ENCODE data around the gene ZNF207. TPM values are rescaled to one million over a fixed set of nuclear protein-coding genes. Genes with fewer than 3 reads are reported as not detected.
"Not testable (repeated sequence)": the region's sequence is repeated elsewhere in the genome, so short reads cannot be mapped to it uniquely, and the experiment has no call there.

Gene ZNF207
- total RNA-seq, result 100 to 1,000 TPM; 271 to 292 TPM

DNA sequence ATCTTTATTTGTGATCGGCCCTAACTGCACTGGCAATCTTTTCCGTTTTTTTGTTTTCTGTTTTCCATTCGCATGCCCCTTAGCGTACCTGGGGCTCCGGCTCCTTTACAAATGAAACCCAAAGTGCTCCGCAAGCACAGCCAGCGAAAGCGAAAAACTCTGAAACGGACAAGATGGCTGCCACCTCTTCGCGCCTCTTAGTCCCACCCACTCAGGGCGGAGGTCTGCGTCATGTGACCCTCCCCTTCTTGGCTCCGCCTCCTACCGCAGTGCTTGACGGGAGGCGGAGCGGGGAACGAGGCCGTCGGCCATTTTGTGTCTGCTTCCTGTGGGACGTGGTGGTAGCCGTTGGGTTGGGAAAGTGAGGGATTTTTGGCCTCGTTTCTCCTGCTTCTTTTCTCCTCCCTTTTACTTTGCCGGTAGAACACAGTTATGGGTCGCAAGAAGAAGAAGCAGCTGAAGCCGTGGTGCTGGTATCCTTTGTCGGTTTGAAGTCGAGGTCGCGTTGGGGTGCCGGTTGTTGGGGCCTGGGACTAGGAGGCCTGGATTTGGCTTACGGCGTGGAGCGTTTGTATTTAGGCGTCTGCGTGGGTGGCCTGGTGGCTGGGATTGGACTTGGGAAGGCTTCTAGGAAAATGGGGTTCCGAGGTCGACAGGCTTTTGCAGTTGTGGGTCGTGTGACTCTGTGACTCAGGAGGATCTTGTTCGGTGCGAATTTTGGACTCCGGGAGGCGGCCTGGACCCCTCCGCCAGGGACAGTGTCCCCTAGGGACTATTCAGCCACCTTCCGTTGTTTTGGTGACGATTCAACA, at the start of gene ZNF207:
TSS of gene ZNF207 (plus strand) at position 304 of the 812 bp plus-strand sequence. CDS start at position 433, 129 bp downstream.
- peak within 1 kb of the TSS; percentile 99 for H3K4me3 Mint-ChIP-seq
- H3K4me1 Mint-ChIP-seq, result peaks cover 35% of the 10 kb centered on the region
- H3K36me3 Mint-ChIP-seq, result peaks cover 44% of the 10 kb centered on the region
- ATAC-seq, result peak; percentile 95
- DNase-seq, result peak; percentile 97
- no peaks in the 10 kb centered on the region for H3K27me3 Mint-ChIP-seq
- no peaks in the 10 kb centered on the region for H3K9me3 Mint-ChIP-seq (ENCODE audit: low read depth)
- CTCF ChIA-PET, result interaction anchor here (0.7 to 1.8 kb wide), 10 partner anchors 12 to 343 kb away, joined by 3 to 14 read pairs (median 4); partner anchors contain the start of genes LRRC37B and PSMD11
- peak within 1 kb of the TSS; percentile 100 for H3K27ac Mint-ChIP-seq

GRCh38 chr17:32302037-32302436, 47.9 kb upstream of the ZNF207 start:
- Mint-ChIP-seq H3K27ac (no peak overlapping the region), H3K36me3 (no peaks in the 10 kb centered on the region), H3K27me3 (peaks cover 10% of the 10 kb centered on the region), H3K9me3 (ENCODE audit: low read depth) (no peaks in the 10 kb centered on the region), H3K4me3 (no peak overlapping the region), H3K4me1 (no peaks in the 10 kb centered on the region)
- no peak for ATAC-seq
- CTCF ChIA-PET, result interaction anchor here (1.0 kb wide), 1 partner anchor 103 kb away, joined by 3 read pairs; no protein-coding TSS in a partner anchor
- DNase-seq, result no peak

DNA sequence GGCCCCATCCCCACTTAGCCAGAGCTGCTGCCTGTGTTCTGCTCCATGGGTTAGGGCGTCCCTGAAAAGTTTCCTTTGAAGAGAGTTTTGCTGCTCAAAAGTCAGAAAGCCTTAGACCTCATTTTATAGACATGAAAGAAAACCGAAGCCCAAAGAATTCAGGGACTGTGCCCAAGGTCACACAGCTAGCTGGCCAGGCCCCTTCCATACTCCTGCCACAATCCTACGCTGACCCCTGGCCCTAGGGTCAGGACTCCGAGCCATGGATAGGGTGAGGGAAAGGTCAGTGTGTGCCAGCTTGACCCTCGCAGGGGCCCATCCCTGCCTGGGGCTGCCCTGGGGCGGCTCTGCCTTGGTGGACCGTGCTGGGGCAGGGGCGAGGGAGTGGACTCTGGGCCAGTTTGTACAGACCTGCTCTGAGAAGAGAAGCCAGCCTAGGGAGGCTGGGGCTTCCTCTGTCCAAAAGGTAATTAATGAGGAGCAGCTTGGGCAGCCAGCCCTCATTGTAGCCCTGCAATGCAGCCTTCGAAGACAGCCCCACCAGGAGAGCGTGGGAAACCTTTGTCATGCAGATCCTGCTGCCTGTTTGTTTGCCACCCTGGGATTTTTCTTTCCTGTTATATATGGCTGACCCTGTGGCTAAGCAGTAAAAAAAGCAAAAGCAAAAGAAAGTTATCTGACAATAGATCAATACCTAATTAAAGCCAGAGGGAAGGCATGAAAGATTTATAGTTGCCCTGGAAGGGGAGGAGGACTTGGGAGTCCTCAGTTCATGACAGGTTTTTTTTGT, 46.9 kb upstream of the ZNF207 start:
- ATAC-seq, result no peak
- Mint-ChIP-seq H3K4me3 (no peak overlapping the region), H3K4me1 (no peaks in the 10 kb centered on the region)

GRCh38 chr17:32303781-32304288, 46.1 kb upstream of the ZNF207 start:
- no peak overlapping the region for H3K4me3 Mint-ChIP-seq
- ATAC-seq (no peak), DNase-seq (no peak)
- no peaks in the 10 kb centered on the region for H3K9me3 Mint-ChIP-seq (ENCODE audit: low read depth)
- H3K27ac Mint-ChIP-seq, result no peak overlapping the region
- no peaks in the 10 kb centered on the region for H3K36me3 Mint-ChIP-seq
- CTCF ChIA-PET, result no interaction called here
- peaks cover 24% of the 10 kb centered on the region for H3K27me3 Mint-ChIP-seq
- no peaks in the 10 kb centered on the region for H3K4me1 Mint-ChIP-seq

More for the DNA sequence above, 46.9 kb upstream of the ZNF207 start:
- Mint-ChIP-seq H3K27ac (no peak overlapping the region), H3K27me3 (peaks cover 20% of the 10 kb centered on the region), H3K9me3 (ENCODE audit: low read depth) (no peaks in the 10 kb centered on the region), H3K36me3 (no peaks in the 10 kb centered on the region)
- no peak for DNase-seq
- CTCF ChIA-PET, result interaction anchor here (1.0 kb wide), 1 partner anchor 104 kb away, joined by 3 read pairs; no protein-coding TSS in a partner anchor

- Mint-ChIP-seq H3K4me1 (no peaks in the 10 kb centered on the region), H3K4me3 (no peak overlapping the region), H3K27me3 (peaks cover 21% of the 10 kb centered on the region), H3K27ac (no peak overlapping the region), H3K36me3 (no peaks in the 10 kb centered on the region), H3K9me3 (ENCODE audit: low read depth) (no peaks in the 10 kb centered on the region)
- ATAC-seq (no peak), DNase-seq (no peak)
- CTCF ChIA-PET, result no interaction called here
Measured at GRCh38 chr17:32305049-32305448, 44.9 kb upstream of the ZNF207 start.

GRCh38 chr17:32307658-32308057, 42.3 kb upstream of the ZNF207 start:
- Mint-ChIP-seq H3K27ac (no peak overlapping the region), H3K36me3 (no peaks in the 10 kb centered on the region), H3K4me3 (no peak overlapping the region), H3K4me1 (no peaks in the 10 kb centered on the region), H3K9me3 (ENCODE audit: low read depth) (no peaks in the 10 kb centered on the region), H3K27me3 (peaks cover 25% of the 10 kb centered on the region)
- CTCF ChIA-PET, result no interaction called here
- DNase-seq (no peak), ATAC-seq (no peak)

- no peaks in the 10 kb centered on the region for H3K9me3 Mint-ChIP-seq (ENCODE audit: low read depth)
- no peak for DNase-seq
- peaks cover 31% of the 10 kb centered on the region for H3K27me3 Mint-ChIP-seq
Measured at GRCh38 chr17:32311028-32311536, 38.9 kb upstream of the ZNF207 start.

DNA sequence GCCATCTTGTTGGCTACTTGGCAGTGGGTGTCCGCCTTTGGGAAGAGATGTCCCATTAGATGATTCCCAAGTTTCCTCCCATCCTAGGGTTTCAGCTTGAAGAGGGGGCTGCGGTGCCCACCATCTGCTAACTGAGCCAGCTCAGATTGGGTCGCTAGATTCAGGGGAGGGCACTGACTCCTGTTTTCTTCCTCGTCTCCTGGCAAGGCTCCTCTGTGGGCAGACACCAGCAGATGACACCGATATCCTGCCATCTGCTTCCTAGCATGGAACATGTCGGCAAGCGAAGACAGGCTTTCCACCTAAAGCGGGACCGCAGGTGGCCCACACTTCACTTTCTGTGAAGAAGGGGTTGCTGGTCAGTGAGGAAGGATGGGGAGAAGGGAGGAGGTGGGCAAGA, 35.3 kb upstream of the ZNF207 start:
- H3K4me3 Mint-ChIP-seq, result no peak overlapping the region
- peaks cover 27% of the 10 kb centered on the region for H3K27me3 Mint-ChIP-seq
- no peaks in the 10 kb centered on the region for H3K9me3 Mint-ChIP-seq (ENCODE audit: low read depth)
- no peak overlapping the region for H3K27ac Mint-ChIP-seq
- DNase-seq (no peak), ATAC-seq (no peak)
- H3K4me1 Mint-ChIP-seq, result peaks cover 11% of the 10 kb centered on the region
- CTCF ChIA-PET, result interaction anchor here (4.5 kb wide), 1 partner anchor 61 kb away, joined by 23 read pairs; no protein-coding TSS in a partner anchor
- H3K36me3 Mint-ChIP-seq, result no peaks in the 10 kb centered on the region

More at GRCh38 chr17:32311028-32311536, 38.9 kb upstream of the ZNF207 start:
- no peak for ATAC-seq
- H3K27ac Mint-ChIP-seq, result no peak overlapping the region
- CTCF ChIA-PET, result interaction anchor here (0.6 to 1.7 kb wide), 4 partner anchors 8 to 1535 kb away, joined by 3 to 8 read pairs (median 3); no protein-coding TSS in a partner anchor
- no peaks in the 10 kb centered on the region for H3K36me3 Mint-ChIP-seq
- H3K4me3 Mint-ChIP-seq, result no peak overlapping the region
- no peaks in the 10 kb centered on the region for H3K4me1 Mint-ChIP-seq

GRCh38 chr17:32315171-32315570, 34.8 kb upstream of the ZNF207 start:
- no peak overlapping the region for H3K4me3 Mint-ChIP-seq

DNA sequence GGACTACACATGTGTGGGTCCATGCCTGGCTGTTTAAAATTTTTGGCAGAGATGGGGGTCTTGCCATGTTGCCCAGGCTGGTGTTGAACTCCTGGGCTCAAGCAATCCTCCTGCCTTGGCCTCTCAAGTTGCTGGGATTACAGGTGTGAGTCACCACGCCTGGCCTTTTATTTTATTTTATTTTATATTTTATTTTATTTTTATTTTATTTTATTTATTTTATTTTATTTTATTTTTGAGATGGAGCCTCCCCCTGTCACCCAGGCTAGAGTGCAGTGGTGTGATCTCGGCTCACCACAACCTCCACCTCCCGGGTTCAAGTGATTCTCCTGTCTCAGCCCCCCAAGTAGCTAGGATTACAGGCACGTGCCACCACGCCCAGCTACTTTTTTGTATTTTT, 33.3 kb upstream of the ZNF207 start:
- not testable (repeated sequence) for ATAC-seq; H3K4me3 Mint-ChIP-seq; H3K9me3 Mint-ChIP-seq (ENCODE audit: low read depth); DNase-seq; H3K27ac Mint-ChIP-seq; H3K36me3 Mint-ChIP-seq
- Mint-ChIP-seq H3K4me1 (peaks cover 13% of the 10 kb centered on the region), H3K27me3 (peaks cover 23% of the 10 kb centered on the region)
- CTCF ChIA-PET, result interaction anchor here (2.8 to 4.5 kb wide), 2 partner anchors 50 to 63 kb away, joined by 11 to 23 read pairs; partner anchors contain the start of gene RHBDL3

More at GRCh38 chr17:32315171-32315570, 34.8 kb upstream of the ZNF207 start:
- Mint-ChIP-seq H3K4me1 (peaks cover 13% of the 10 kb centered on the region), H3K27me3 (peaks cover 27% of the 10 kb centered on the region), H3K9me3 (ENCODE audit: low read depth) (no peaks in the 10 kb centered on the region), H3K36me3 (no peaks in the 10 kb centered on the region), H3K27ac (no peak overlapping the region)
- CTCF ChIA-PET, result interaction anchor here (1.0 to 4.5 kb wide), 2 partner anchors 27 to 62 kb away, joined by 3 to 23 read pairs; no protein-coding TSS in a partner anchor
- DNase-seq (no peak), ATAC-seq (no peak)

DNA sequence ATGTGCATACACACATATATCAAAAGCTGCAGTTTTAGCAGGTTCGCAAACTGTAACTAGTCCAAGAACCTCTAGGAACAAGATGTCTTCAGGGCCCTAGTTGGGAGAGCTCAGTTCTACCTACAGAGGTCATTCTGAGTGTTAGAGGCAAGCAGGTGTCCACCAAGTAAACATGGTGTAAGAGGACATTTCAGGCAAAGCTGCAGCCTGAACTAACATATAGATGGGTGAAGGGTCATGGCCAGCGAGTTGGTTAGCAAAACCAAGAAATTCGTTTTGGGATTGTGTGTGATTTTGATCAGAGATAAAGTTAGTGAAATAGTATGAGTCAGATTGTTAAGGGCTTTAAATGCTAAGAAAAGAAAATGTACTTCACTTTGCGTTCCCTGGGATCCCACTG, 32.6 kb upstream of the ZNF207 start:
- H3K4me1 Mint-ChIP-seq, result peaks cover 13% of the 10 kb centered on the region
- no peaks in the 10 kb centered on the region for H3K36me3 Mint-ChIP-seq
- CTCF ChIA-PET, result interaction anchor here (2.8 to 3.1 kb wide), 2 partner anchors 14 to 50 kb away, joined by 11 to 15 read pairs; partner anchors contain the start of gene RHBDL3
- DNase-seq (no peak), ATAC-seq (no peak)
- peaks cover 23% of the 10 kb centered on the region for H3K27me3 Mint-ChIP-seq
- H3K9me3 Mint-ChIP-seq (ENCODE audit: low read depth), result no peaks in the 10 kb centered on the region
- no peak overlapping the region for H3K27ac Mint-ChIP-seq
- no peak overlapping the region for H3K4me3 Mint-ChIP-seq

- Mint-ChIP-seq H3K27ac (no peak overlapping the region), H3K9me3 (ENCODE audit: low read depth) (no peaks in the 10 kb centered on the region), H3K4me1 (peaks cover 14% of the 10 kb centered on the region), H3K27me3 (peaks cover 23% of the 10 kb centered on the region), H3K36me3 (no peaks in the 10 kb centered on the region), H3K4me3 (no peak overlapping the region)
- CTCF ChIA-PET, result interaction anchor here (1.1 to 3.7 kb wide), 10 partner anchors 9 to 115 kb away, joined by 3 to 42 read pairs (median 9); partner anchors contain the start of gene RHBDL3
- DNase-seq, result no peak
- ATAC-seq, result no peak
Measured at GRCh38 chr17:32318071-32318470, 31.9 kb upstream of the ZNF207 start.

GRCh38 chr17:32319548-32319905, 30.4 kb upstream of the ZNF207 start:
- ATAC-seq (peak; percentile 93), DNase-seq (peak; percentile 85)
- CTCF ChIA-PET, result interaction anchor here (0.7 to 3.7 kb wide), 19 partner anchors 9 to 181 kb away, joined by 3 to 42 read pairs (median 4); partner anchors contain the start of genes C17orf75 and RHOT1
- peak overlapping the region; percentile 20 for H3K27ac Mint-ChIP-seq
- no peaks in the 10 kb centered on the region for H3K36me3 Mint-ChIP-seq
- H3K9me3 Mint-ChIP-seq (ENCODE audit: low read depth), result no peaks in the 10 kb centered on the region
- H3K4me1 Mint-ChIP-seq, result peaks cover 29% of the 10 kb centered on the region
- H3K4me3 Mint-ChIP-seq, result peak overlapping the region; percentile 56
- peaks cover 23% of the 10 kb centered on the region for H3K27me3 Mint-ChIP-seq

All from activated CD8-positive, alpha-beta memory T cell treated with anti-CD3 and anti-CD28 coated beads, Interleukin-2, amount 10 ng/mL, durations not matched to agents 7 days and 5 days (primary cell).